Measurements from ENCODE around the gene BARX2.

DNA sequence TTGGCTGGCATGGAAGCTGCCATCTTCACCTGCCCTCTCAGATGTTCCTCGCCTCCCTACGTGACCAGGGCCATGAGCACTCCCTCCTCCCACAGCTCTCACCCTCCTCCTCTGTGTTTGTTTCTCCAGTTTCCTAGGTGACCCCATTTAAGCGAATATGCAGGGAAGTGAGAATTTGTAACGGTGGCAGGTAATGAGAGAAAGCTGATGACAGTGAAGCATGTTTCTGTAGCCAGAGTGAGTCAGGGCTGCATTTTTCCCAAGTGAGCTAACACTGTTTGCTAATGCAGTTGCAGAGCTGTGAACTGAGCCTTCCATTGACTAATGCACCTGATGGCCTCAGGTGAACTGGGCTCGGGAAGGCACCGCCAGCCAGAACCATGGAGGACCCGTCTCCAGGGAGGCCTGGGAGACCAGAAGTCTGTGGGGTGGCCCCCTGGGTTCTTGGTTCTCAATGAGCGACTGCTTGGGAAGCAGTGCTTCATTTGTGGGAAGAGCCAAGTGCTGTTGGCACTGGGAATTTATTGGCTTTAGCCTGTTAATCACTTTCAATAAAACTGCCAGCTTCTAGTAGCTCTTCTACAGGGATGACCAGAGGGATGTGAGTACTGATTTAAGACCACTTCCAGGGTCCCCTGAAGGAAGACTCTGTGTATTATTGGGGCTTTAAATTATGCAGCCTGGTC lies 64.5 kb downstream of the BARX2 start:
- TF ChIP-seq POLR2A (IDR thresholded peaks at IDR 0.05; ENCODE audit: low read length): no peak
- no peak for TF ChIP-seq GATA1 (IDR thresholded peaks at IDR 0.05; ENCODE audit: low read depth, low read length)
